H1 (cell line): ENCODE results near the gene ZNF528. TPM values are rescaled to one million over a fixed set of nuclear protein-coding genes. Genes with fewer than 3 reads are reported as not detected.

Source experiments
- CTCF ChIA-PET: fragments of 300-600 bp; sonication (Branson Sonifier 250); formaldehyde crosslinking; loops from one replicate; lab custom pipeline; 2021; ENCODE audit not compliant: partially characterized antibody; lab: Charles Lee
- POLR2A ChIA-PET: fragments of 300-600 bp; sonication (Branson Sonifier 250); formaldehyde crosslinking; loops from one replicate; lab custom pipeline; 2021; ENCODE audit warnings: inconsistent platforms; ENCODE audit not compliant: partially characterized antibody; lab: Charles Lee
- DNase-seq, 2 experiments: peaks; one replicate each; pipeline versions ENCODE4 v3.0.0 to v3.0.0-alpha.2; 2010 to 2022; ENCODE audit warnings: low spot score in 2 of 2, low read depth in 1 of 2, mixed read lengths in 1 of 2
- FAIRE-seq: peaks from 2 replicates; lab custom pipeline; 2011; peaks lifted over from hg19 to GRCh38; lab: Jason Lieb, UNC
- H2AFZ ChIP-seq: 2 replicates; pipeline ENCODE4 v1.8.1; 2012; ENCODE audit warnings: low read length, inconsistent platforms
- H2AK5ac ChIP-seq: 2 replicates; pipeline ENCODE4 v1.6.1; 2013; ENCODE audit warnings: low read depth, low read length
- H2BK120ac ChIP-seq: replicated peaks from 2 replicates; pipeline ENCODE3; 2013; ENCODE audit warnings: low read depth, low read length, inconsistent platforms
- H2BK12ac ChIP-seq: 2 replicates; pipeline ENCODE4 v1.6.1; 2013; ENCODE audit warnings: low read depth, low read length
- H2BK15ac ChIP-seq: 2 replicates; pipeline ENCODE4 v1.6.1; 2013; ENCODE audit warnings: low read length
- H2BK20ac ChIP-seq: 2 replicates; pipeline ENCODE4 v1.6.1; 2013; ENCODE audit warnings: low read length
- H2BK5ac ChIP-seq: 2 replicates; pipeline ENCODE4 v1.6.1; 2013; ENCODE audit warnings: low read depth, low read length
- H3K14ac ChIP-seq: 2 replicates; pipeline ENCODE4 v1.6.1; 2013; ENCODE audit warnings: inconsistent platforms; ENCODE audit not compliant: insufficient read length
- H3K18ac ChIP-seq: 2 replicates; pipeline ENCODE4 v1.6.1; 2013; ENCODE audit warnings: low read length; ENCODE audit errors: extremely low read depth
- H3K23ac ChIP-seq: 2 replicates; pipeline ENCODE4 v1.6.1; 2013; ENCODE audit warnings: inconsistent platforms; ENCODE audit not compliant: insufficient read length
- H3K23me2 ChIP-seq: 2 replicates; pipeline ENCODE4 v1.6.1; 2013; ENCODE audit warnings: low read depth, low read length
- H3K27ac ChIP-seq: 2 replicates; pipeline ENCODE4 v1.6.1; 2011; ENCODE audit warnings: low read depth, low read length, inconsistent platforms
- H3K27me3 ChIP-seq, 4 experiments: replicated peaks in 1 of 4; 1 replicate in 1 of 4; 2 replicates in 3 of 4; pipeline versions ENCODE4 v1.6.1 to v1.8.1; 2011 to 2013; ENCODE audit warnings: low read length in 3 of 4, mild to moderate bottlenecking in 3 of 4, inconsistent platforms in 2 of 4, mixed read lengths in 2 of 4, moderate library complexity in 1 of 4; ENCODE audit not compliant: control insufficient read depth in 3 of 4, insufficient read depth in 3 of 4; ENCODE audit errors: extremely low read depth in 1 of 4
- H3K36me3 ChIP-seq, 4 experiments: 2 replicates each; pipeline versions ENCODE4 v1.6.1 to v1.8.1; 2011 to 2013; ENCODE audit warnings: mild to moderate bottlenecking in 4 of 4, low read length in 3 of 4, moderate library complexity in 2 of 4, control low read depth in 1 of 4, inconsistent platforms in 1 of 4; ENCODE audit not compliant: insufficient read depth in 4 of 4, control insufficient read depth in 2 of 4
- H3K4ac ChIP-seq: replicated peaks from 2 replicates; pipeline ENCODE3; 2013; ENCODE audit warnings: low read length, low read depth, mixed read lengths, inconsistent platforms; ENCODE audit not compliant: insufficient read length
- H3K4me1 ChIP-seq, 4 experiments: replicated peaks in 1 of 4; 1 replicate in 1 of 4; 2 replicates in 3 of 4; pipeline versions ENCODE4 v1.6.1 to v1.8.1; 2011 to 2013; ENCODE audit warnings: low read length in 3 of 4, inconsistent platforms in 2 of 4, mixed read lengths in 1 of 4; ENCODE audit not compliant: insufficient read depth in 4 of 4, control insufficient read depth in 3 of 4
- H3K4me2 ChIP-seq, 2 experiments: 2 replicates each; pipeline versions ENCODE4 v1.6.1 to v1.8.1; 2011 to 2013; ENCODE audit warnings: low read depth in 2 of 2, low read length in 2 of 2, control low read depth in 1 of 2, inconsistent platforms in 1 of 2, mild to moderate bottlenecking in 1 of 2; ENCODE audit not compliant: insufficient read depth in 1 of 2
- H3K4me3 ChIP-seq, 4 experiments: fragments of 200-600, 300-600 bp in 1 of 4; sonication (generic), shearing (Covaris generic), sonication (Bioruptor Twin) in 1 of 4; 2 replicates each; pipeline versions ENCODE4 v1.5.1 to v1.8.1; 2011 to 2016; ENCODE audit warnings: low read length in 4 of 4, low read depth in 3 of 4, control low read depth in 2 of 4, inconsistent platforms in 2 of 4, mild to moderate bottlenecking in 2 of 4, mixed read lengths in 1 of 4, moderate library complexity in 1 of 4; ENCODE audit not compliant: insufficient read depth in 2 of 4; ENCODE audit errors: extremely low read depth in 1 of 4
- H3K56ac ChIP-seq: replicated peaks from 2 replicates; pipeline ENCODE3; 2013; ENCODE audit warnings: low read depth, mild to moderate bottlenecking, mixed read lengths, low read length, inconsistent platforms; ENCODE audit not compliant: insufficient read length
- H3K79me1 ChIP-seq: 2 replicates; pipeline ENCODE4 v1.6.1; 2013; ENCODE audit warnings: low read depth, low read length, control low read depth
- H3K79me2 ChIP-seq, 2 experiments: 2 replicates each; pipeline versions ENCODE4 v1.6.1 to v1.8.1; 2012 to 2013; ENCODE audit warnings: low read length in 2 of 2, mild to moderate bottlenecking in 2 of 2, inconsistent platforms in 1 of 2; ENCODE audit not compliant: insufficient read depth in 2 of 2, control insufficient read depth in 1 of 2
- H3K9ac ChIP-seq, 4 experiments: replicated peaks in 1 of 4; 1 replicate in 1 of 4; 2 replicates in 3 of 4; pipeline versions ENCODE4 v1.6.1 to v1.8.1; 2011 to 2013; ENCODE audit warnings: low read depth in 3 of 4, low read length in 3 of 4, control low read depth in 2 of 4, mild to moderate bottlenecking in 2 of 4, moderate library complexity in 2 of 4, inconsistent platforms in 1 of 4; ENCODE audit errors: extremely low read depth in 1 of 4
- H3K9me3 ChIP-seq, 2 experiments: 2 replicates each; pipeline versions ENCODE4 v1.6.1 to v1.8.1; 2012 to 2013; ENCODE audit warnings: mild to moderate bottlenecking in 2 of 2, moderate library complexity in 2 of 2, control low read depth in 1 of 2, inconsistent platforms in 1 of 2, low read depth in 1 of 2, low read length in 1 of 2, mixed read lengths in 1 of 2; ENCODE audit not compliant: insufficient read depth in 2 of 2
- H4K20me1 ChIP-seq, 2 experiments: replicated peaks in 1 of 2; 2 replicates each; pipeline versions ENCODE3 to v1.8.1; 2011 to 2013; ENCODE audit warnings: inconsistent platforms in 2 of 2, low read length in 2 of 2, mild to moderate bottlenecking in 1 of 2; ENCODE audit not compliant: insufficient read depth in 2 of 2, control insufficient read depth in 1 of 2
- H4K5ac ChIP-seq: 2 replicates; pipeline ENCODE4 v1.6.1; 2013; ENCODE audit warnings: low read length, low read depth, mixed read lengths, inconsistent platforms; ENCODE audit not compliant: insufficient read length
- H4K8ac ChIP-seq: 2 replicates; pipeline ENCODE4 v1.8.0; 2013; ENCODE audit warnings: mild to moderate bottlenecking, moderate library complexity, low read length, inconsistent platforms; ENCODE audit not compliant: insufficient read depth; ENCODE audit errors: extremely low read depth
- H4K91ac ChIP-seq: replicated peaks from 2 replicates; pipeline ENCODE3; 2013; ENCODE audit warnings: low read length, mixed read lengths, inconsistent platforms; ENCODE audit not compliant: insufficient read length
- E2F6 ChIP-seq: IDR thresholded peaks from 2 replicates; pipeline ENCODE4 v1.6.1; 2012; ENCODE audit warnings: inconsistent platforms
- EZH2 ChIP-seq: fragments of 200-600 bp; sonication (generic); IDR thresholded peaks from 2 replicates; pipeline ENCODE4 v1.7.1; 2012; ENCODE audit warnings: low read depth, mild to moderate bottlenecking, moderate library complexity, low read length, inconsistent platforms; ENCODE audit not compliant: severe bottlenecking
- GTF2F1 ChIP-seq: IDR thresholded peaks from 2 replicates; pipeline ENCODE4 v1.6.1; 2012; ENCODE audit warnings: low read depth, low read length, improper control_type of control experiment, borderline replicate concordance
- JUN ChIP-seq: IDR thresholded peaks from 2 replicates; pipeline ENCODE4 v1.6.1; 2011; ENCODE audit warnings: low read depth, mild to moderate bottlenecking, improper control_type of control experiment, low read length
- POLR2A ChIP-seq, 2 experiments: IDR thresholded peaks; 1 replicate in 1 of 2; 2 replicates in 1 of 2; pipeline ENCODE4 v1.6.1; 2011; ENCODE audit warnings: low read depth in 2 of 2, low read length in 2 of 2, mild to moderate bottlenecking in 2 of 2; ENCODE audit errors: control extremely low read depth in 1 of 2
- POLR2AphosphoS5 ChIP-seq: IDR thresholded peaks from 2 replicates; pipeline ENCODE4 v1.6.1; 2011; ENCODE audit warnings: low read depth, low read length
- SIN3A ChIP-seq, 2 experiments: IDR thresholded peaks in 1 of 2; conservative IDR thresholded peaks in 1 of 2; 2 replicates each; pipeline ENCODE4 v1.6.1; 2011 to 2012; ENCODE audit warnings: low read length in 2 of 2, improper control_type of control experiment in 1 of 2, low read depth in 1 of 2, mild to moderate bottlenecking in 1 of 2
- ZNF274 ChIP-seq: IDR thresholded peaks from 2 replicates; pipeline ENCODE4 v1.7.0; 2012; ENCODE audit warnings: low read length, borderline replicate concordance; ENCODE audit errors: extremely low read depth
- WGBS, 2 experiments: shearing (Covaris generic) in 1 of 2; methylation state at CpG; one replicate each; pipeline versions ENCODE4 v1.1.6 to v1.1.7; 2013 to 2015; ENCODE audit warnings: low lambda C conversion rate in 2 of 2, mixed read lengths in 2 of 2, inconsistent platforms in 1 of 2, low coverage in 1 of 2, missing lambda C conversion rate in 1 of 2; ENCODE audit not compliant: insufficient replicate concordance in 2 of 2, insufficient coverage in 1 of 2, insufficient read length in 1 of 2; ENCODE audit errors: extremely low coverage in 1 of 2, missing lambda C conversion rate in 1 of 2; 5-methylcytosine and 5-hydroxymethylcytosine counted together
- long read RNA-seq, 2 experiments: library from RNA in 1 of 2; library from capped mRNA in 1 of 2; stranded (forward); transcript quantifications; one replicate each; pipeline ENCODE4 v2.0.0, GENCODE V29; 2021; ENCODE audit warnings: inconsistent platforms in 1 of 2
- polyA minus RNA-seq, 3 experiments: library from RNA; depleted of rRNA, polyadenylated mRNA; stranded (reverse); fragments of >200 nt; gene quantifications; 1 replicate in 2 of 3; 2 replicates in 1 of 3; pipeline ENCODE4 v1.2.3, GENCODE V29; 2011
- polyA plus RNA-seq, 7 experiments: library from polyadenylated mRNA; depleted of rRNA in 3 of 7; stranded (reverse) in 5 of 7; unstranded in 2 of 7; fragments of >200 nt in 5 of 7; fragments of 200-250 nt in 2 of 7; gene quantifications; 1 replicate in 5 of 7; 2 replicates in 1 of 7; 4 replicates in 1 of 7; pipeline versions ENCODE4 v1.2.1 to v1.2.3, GENCODE V29; 2011 to 2013; ENCODE audit warnings: missing spikeins in 2 of 7, mixed read lengths in 2 of 7
- total RNA-seq: library from RNA; stranded (reverse); fragmentation: NEBNext Ultra II Directional; extraction: Animal tissue kit (Norgen Biotek cat#: 25700); gene quantifications from 2 replicates; pipeline ENCODE4 v1.2.1, GENCODE V29; 2021

Gene ZNF528
- total RNA-seq (0.10 and 0.58 TPM in 2 replicates), polyA plus RNA-seq (2011; rRNA removed) (4.0 and 4.2 TPM in 2 replicates), polyA minus RNA-seq (2011; rRNA and poly(A)+ RNA removed) (6.0 and 7.7 TPM in 2 replicates)
- polyA plus RNA-seq (2011; cell fraction: cytosol; rRNA removed): 4.7 TPM
- polyA plus RNA-seq (2011; cell fraction: nucleus; rRNA removed): 9.6 TPM
- 4.1 to 7.8 TPM (median 6.1 TPM) in 4 replicates for polyA plus RNA-seq (2012, experiment 1 of 2)
- 3.5 TPM for polyA plus RNA-seq (2012, experiment 2 of 2)
- 3.9 TPM for polyA plus RNA-seq (2013, experiment 1 of 2)
- 4.2 TPM for polyA plus RNA-seq (2013, experiment 2 of 2)
- polyA minus RNA-seq (2011; cell fraction: cytosol; rRNA and poly(A)+ RNA removed): 5.4 TPM
- polyA minus RNA-seq (2011; cell fraction: nucleus; rRNA and poly(A)+ RNA removed): 19.9 TPM
- long read RNA-seq, experiment 1: 0 reads
- long read RNA-seq, experiment 2: 0 reads

DNA sequence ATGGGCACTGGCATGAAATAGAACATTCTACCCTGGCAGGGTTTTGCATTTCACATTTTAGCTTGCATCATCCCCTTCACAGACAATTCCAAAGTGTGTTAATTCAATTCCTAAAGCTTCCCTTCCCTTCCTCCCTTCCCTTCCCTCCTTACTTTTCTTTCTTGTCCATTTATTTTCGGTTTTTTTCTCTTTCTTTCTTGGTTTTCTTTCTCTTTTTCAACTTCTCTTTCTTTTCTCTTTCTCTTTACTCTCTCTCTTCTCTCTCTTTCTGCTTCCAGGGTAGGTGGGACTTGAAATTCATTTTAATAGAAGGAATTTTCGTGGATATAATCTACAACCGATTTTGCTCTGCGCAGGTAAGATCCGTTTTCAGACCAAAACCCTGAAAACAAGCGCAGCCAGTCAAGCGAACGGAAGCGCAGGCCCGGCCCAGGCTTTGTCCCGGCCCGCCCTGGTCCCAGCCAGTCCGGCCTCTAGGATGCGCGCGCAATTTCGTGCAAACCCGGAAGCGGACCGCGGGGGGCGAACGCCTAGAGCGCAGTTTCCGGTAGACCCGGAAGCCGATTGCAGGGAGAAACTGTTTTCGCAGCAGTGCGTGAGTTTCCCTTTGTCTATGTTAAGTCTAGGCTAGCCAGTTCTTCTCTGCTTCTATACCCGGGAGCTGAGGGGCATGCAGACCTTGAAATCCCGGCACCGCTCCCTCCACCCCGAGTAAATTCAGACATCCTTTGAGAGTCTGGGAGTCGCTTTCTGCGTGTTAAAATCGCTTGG, at the start of gene ZNF528:
Gene ZNF528 (plus strand): TSS at position 540 of the 771 bp plus-strand sequence. CDS start 4,165 bp downstream, outside the sequence.
- Histone ChIP-seq H3K27ac (peak within 1 kb of the TSS; percentile 30; the same call in 1 of the 2 replicates), H2BK20ac (no peak within 1 kb of the TSS)
- TF ChIP-seq E2F6: no peak
- peak; percentile 50; the same call in 1 of the 2 replicates for TF ChIP-seq POLR2AphosphoS5
- no peak for TF ChIP-seq EZH2
- no peak for TF ChIP-seq ZNF274
- peak in 1 of 2 experiments; percentile 55; a peak in 2 of 3 replicates for TF ChIP-seq POLR2A (IDR thresholded peaks at IDR 0.05; ENCODE audit: control extremely low read depth in 1 of 2, low read depth in 2 of 2, low read length in 2 of 2)
- no peak for TF ChIP-seq JUN
- TF ChIP-seq GTF2F1: no peak
- TF ChIP-seq SIN3A (conservative IDR thresholded peaks at IDR 0.05 in 1 of 2, IDR thresholded peaks at IDR 0.05 in 1 of 2; ENCODE audit: low read depth in 1 of 2, low read length in 2 of 2): no peak

More for the DNA sequence above, at the start of gene ZNF528:
- Histone ChIP-seq H4K5ac (peak within 1 kb of the TSS; percentile 27), H2BK120ac (no peak within 1 kb of the TSS), H3K9me3 (peaks cover 10 to 13% of the 10 kb centered on the region in 2 experiments), H3K14ac (no peak within 1 kb of the TSS), H2BK12ac (no peak within 1 kb of the TSS), H3K36me3 (peaks cover 0 to 6% (median 2%) of the 10 kb centered on the region in 4 experiments; a peak in 2 of 8 replicates), H3K4ac (no peak within 1 kb of the TSS), H3K4me2 (peak within 1 kb of the TSS; percentile 56 to 78), H3K18ac (no peak within 1 kb of the TSS; the same call in 1 of the 2 replicates), H2BK15ac (no peak within 1 kb of the TSS), H4K20me1 (no peaks in the 10 kb centered on the region), H4K91ac (no peak within 1 kb of the TSS), H3K27me3 (no peaks in the 10 kb centered on the region), H2AK5ac (no peak within 1 kb of the TSS), H3K4me3 (peak within 1 kb of the TSS; percentile 21 to 71 (median 64)), H3K79me2 (0 out of 4 replicates have a peak, but pooled peaks cover 0 to 6% of the 10 kb centered on the region in 2 experiments), H3K56ac (peak within 1 kb of the TSS; percentile 12), H3K9ac (peak within 1 kb of the TSS in 3 of 4 experiments; percentile 45 to 62 (median 61); a peak in 6 of 7 replicates), H3K23me2 (no peaks in the 10 kb centered on the region; the same call in 1 of the 2 replicates), H2BK5ac (no peak within 1 kb of the TSS), H4K8ac (no peak within 1 kb of the TSS), H3K23ac (no peak within 1 kb of the TSS), H3K4me1 (no peaks in the 10 kb centered on the region; a peak in 2 of 7 replicates), H3K79me1 (no peaks in the 10 kb centered on the region), H2AFZ (peak within 1 kb of the TSS; percentile 82; the same call in 1 of the 2 replicates)
- 31% methylated on average over 29 of the region's 36 CpGs; no CpG with 5 or more reads in 1 of the 2 experiments for WGBS, 2 experiments
- FAIRE-seq (no peak), DNase-seq (peak in 1 of 2 experiments; percentile 80)
- ChIA-PET POLR2A (interaction anchor here (0.6 to 3.0 kb wide), 14 partner anchors 9 to 258 kb away, joined by 3 to 23 read pairs (median 4); partner anchors contain the start of genes ZNF578, ZNF616 and ZNF880), CTCF (interaction anchor here (0.5 to 2.4 kb wide), 8 partner anchors 53 to 384 kb away, joined by 3 to 7 read pairs (median 4); no protein-coding TSS in a partner anchor)
